Measurements from ENCODE around the gene RIN3.

RIN3 gene

GRCh38 chr14:92665661-92666110 is 152.1 kb downstream of the RIN3 start:
- Histone ChIP-seq H3K4me2 (peak overlapping the region; percentile 83 to 100 (median 96)), H4K20me1 (peaks cover 0 to 73% (median 3%) of the 10 kb centered on the region in 11 experiments; a peak in 10 of 22 replicates), H3K27me3 (no peaks in the 10 kb centered on the region), H3K4me3 (peak overlapping the region in 9 of 10 experiments; percentile 4 to 48 (median 36); a peak in 16 of 20 replicates), H3K4me1 (peaks cover 92 to 100% (median 99%) of the 10 kb centered on the region in 10 experiments), H3K36me3 (peaks cover 0 to 91% (median 56%) of the 10 kb centered on the region in 11 experiments; a peak in 20 of 22 replicates), H3K9ac (peak overlapping the region; percentile 66 to 94 (median 82); a peak in 21 of 22 replicates), H3K27ac (peak overlapping the region; percentile 57 to 99 (median 95)), H3K9me3 (replicated peaks in 1 of 11) (0 out of 22 replicates have a peak, but pooled peaks cover 0 to 6% (median 0%) of the 10 kb centered on the region in 11 experiments)
- 0 out of 22 replicates have a peak, but pooled peaks of 1 of the 11 experiments have one; percentile 36 for TF ChIP-seq Cebpa-rat (IDR thresholded peaks at IDR 0.05)

- peaks cover 0 to 79% (median 5%) of the 10 kb centered on the region in 11 experiments; a peak in 13 of 22 replicates for H4K20me1 ChIP-seq
- H3K9ac ChIP-seq = peak overlapping the region; percentile 66 to 94 (median 82); a peak in 21 of 22 replicates
- TF ChIP-seq Cebpa-rat (IDR thresholded peaks at IDR 0.05) = no peak
- H3K9me3 ChIP-seq (replicated peaks in 1 of 11) = 0 out of 22 replicates have a peak, but pooled peaks cover 0 to 6% (median 0%) of the 10 kb centered on the region in 11 experiments
- H3K27me3 ChIP-seq = no peaks in the 10 kb centered on the region
- H3K36me3 ChIP-seq = peaks cover 0 to 91% (median 51%) of the 10 kb centered on the region in 11 experiments; a peak in 18 of 22 replicates
- H3K4me3 ChIP-seq = peak overlapping the region in 9 of 10 experiments; percentile 4 to 48 (median 36); a peak in 17 of 20 replicates
- peaks cover 92 to 100% (median 98%) of the 10 kb centered on the region in 10 experiments for H3K4me1 ChIP-seq
- H3K27ac ChIP-seq = peak overlapping the region; percentile 57 to 99 (median 95); a peak in 21 of 22 replicates
- H3K4me2 ChIP-seq = peak overlapping the region; percentile 83 to 100 (median 96)
Observed at GRCh38 chr14:92666251-92666650, 152.7 kb downstream of the RIN3 start.

GRCh38 chr14:92668276-92668973 is 154.8 kb downstream of the RIN3 start:
- TF ChIP-seq Cebpa-rat (IDR thresholded peaks at IDR 0.05) = no peak
- Histone ChIP-seq H3K4me1 (peaks cover 73 to 99% (median 76%) of the 10 kb centered on the region in 10 experiments), H3K27me3 (peaks cover 0 to 15% (median 4%) of the 10 kb centered on the region in 11 experiments; a peak in 11 of 22 replicates), H3K9me3 (replicated peaks in 1 of 11) (0 out of 22 replicates have a peak, but pooled peaks cover 0 to 2% (median 0%) of the 10 kb centered on the region in 11 experiments), H3K9ac (peak overlapping the region in 10 of 11 experiments; percentile 9 to 61 (median 47); a peak in 16 of 22 replicates), H3K36me3 (peaks cover 0 to 91% (median 29%) of the 10 kb centered on the region in 11 experiments; a peak in 15 of 22 replicates), H3K27ac (peak overlapping the region; percentile 4 to 99 (median 64); a peak in 17 of 22 replicates), H3K4me3 (0 out of 20 replicates have a peak overlapping the region, but pooled peaks of 1 of the 10 experiments have one; percentile 5), H3K4me2 (peak overlapping the region; percentile 59 to 100 (median 88)), H4K20me1 (peaks cover 0 to 83% (median 26%) of the 10 kb centered on the region in 11 experiments; a peak in 13 of 22 replicates)

GRCh38 chr14:92670160-92670559 is 156.6 kb downstream of the RIN3 start:
- Histone ChIP-seq H3K4me3 (no peak overlapping the region), H3K27me3 (peaks cover 0 to 32% (median 20%) of the 10 kb centered on the region in 11 experiments; a peak in 15 of 22 replicates), H3K9ac (peak overlapping the region in 8 of 11 experiments; percentile 2 to 54 (median 37); a peak in 13 of 22 replicates), H3K9me3 (replicated peaks in 1 of 11) (no peaks in the 10 kb centered on the region), H3K27ac (peak overlapping the region in 9 of 11 experiments; percentile 24 to 99 (median 64); a peak in 17 of 22 replicates), H3K4me1 (peaks cover 56 to 99% (median 73%) of the 10 kb centered on the region in 10 experiments), H3K4me2 (peak overlapping the region; percentile 59 to 100 (median 88)), H4K20me1 (peaks cover 0 to 89% (median 44%) of the 10 kb centered on the region in 11 experiments; a peak in 15 of 22 replicates), H3K36me3 (peaks cover 0 to 92% (median 36%) of the 10 kb centered on the region in 11 experiments; a peak in 12 of 22 replicates)
- no peak for TF ChIP-seq Cebpa-rat (IDR thresholded peaks at IDR 0.05)

GRCh38 chr14:92670643-92671366 is 157.2 kb downstream of the RIN3 start:
- H3K4me2 ChIP-seq = peak overlapping the region; percentile 59 to 100 (median 88)
- TF ChIP-seq Cebpa-rat (IDR thresholded peaks at IDR 0.05) = no peak
- no peaks in the 10 kb centered on the region for H3K9me3 ChIP-seq (replicated peaks in 1 of 11)
- H3K36me3 ChIP-seq = peaks cover 0 to 98% (median 36%) of the 10 kb centered on the region in 11 experiments; a peak in 12 of 22 replicates
- H3K27me3 ChIP-seq = peaks cover 0 to 39% (median 23%) of the 10 kb centered on the region in 11 experiments; a peak in 15 of 22 replicates
- H4K20me1 ChIP-seq = peaks cover under 1 to 94% (median 50%) of the 10 kb centered on the region in 11 experiments; a peak in 19 of 22 replicates
- peaks cover 56 to 99% (median 73%) of the 10 kb centered on the region in 10 experiments for H3K4me1 ChIP-seq
- H3K27ac ChIP-seq = peak overlapping the region in 8 of 11 experiments; percentile 49 to 99 (median 66); a peak in 14 of 22 replicates
- peak overlapping the region in 8 of 11 experiments; percentile 2 to 43 (median 26); a peak in 8 of 22 replicates for H3K9ac ChIP-seq
- H3K4me3 ChIP-seq = no peak overlapping the region

- Histone ChIP-seq H3K9ac (peak overlapping the region in 1 of 11 experiments; percentile 12; a peak in 1 of 22 replicates), H3K27ac (no peak overlapping the region), H3K36me3 (peaks cover 0 to 91% (median 32%) of the 10 kb centered on the region in 11 experiments; a peak in 13 of 22 replicates), H3K4me3 (no peak overlapping the region), H3K4me1 (peaks cover 49 to 96% (median 67%) of the 10 kb centered on the region in 10 experiments), H4K20me1 (peaks cover 12 to 98% (median 66%) of the 10 kb centered on the region in 11 experiments; a peak in 21 of 22 replicates), H3K27me3 (peaks cover 0 to 47% (median 29%) of the 10 kb centered on the region in 11 experiments; a peak in 16 of 22 replicates), H3K9me3 (replicated peaks in 1 of 11) (no peaks in the 10 kb centered on the region), H3K4me2 (peak overlapping the region in 6 of 11 experiments; percentile 8 to 93 (median 84); a peak in 8 of 22 replicates)
- TF ChIP-seq Cebpa-rat (IDR thresholded peaks at IDR 0.05) = no peak
Observed at GRCh38 chr14:92673601-92674150, 160.1 kb downstream of the RIN3 start.

GRCh38 chr14:92675421-92675820 is 161.8 kb downstream of the RIN3 start:
- Histone ChIP-seq H3K4me3 (peak overlapping the region in 3 of 10 experiments; percentile 14 to 48 (median 38); a peak in 6 of 20 replicates), H3K4me2 (peak overlapping the region; percentile 75 to 93 (median 85)), H3K4me1 (peaks cover 35 to 93% (median 59%) of the 10 kb centered on the region in 10 experiments), H4K20me1 (peaks cover 29 to 98% (median 83%) of the 10 kb centered on the region in 11 experiments; a peak in 21 of 22 replicates), H3K27ac (peak overlapping the region in 6 of 11 experiments; percentile 39 to 75 (median 59); a peak in 11 of 22 replicates), H3K27me3 (peaks cover 0 to 61% (median 43%) of the 10 kb centered on the region in 11 experiments; a peak in 19 of 22 replicates), H3K9me3 (replicated peaks in 1 of 11) (peaks cover 0 to 10% (median 0%) of the 10 kb centered on the region in 11 experiments; a peak in 6 of 22 replicates), H3K36me3 (peaks cover 0 to 91% (median 42%) of the 10 kb centered on the region in 11 experiments; a peak in 13 of 22 replicates), H3K9ac (peak overlapping the region in 6 of 11 experiments; percentile 1 to 62 (median 36); a peak in 9 of 22 replicates)
- no peak for TF ChIP-seq Cebpa-rat (IDR thresholded peaks at IDR 0.05)

Measured in BLaER1 treated with 17β-estradiol and CSF1 and Interleukin-3, amounts not matched to agents 10 nM and 100 nM (cell line).